ENCODE data around the gene AHSA1.
A peak's percentile ranks its signal among the peaks of the same experiment; 100 is the strongest.
"Not testable (repeated sequence)": the region's sequence is repeated elsewhere in the genome, so short reads cannot be mapped to it uniquely, and the experiment has no call there.

Gene AHSA1

GRCh38 chr14:77457522-77458248 is at the start of gene AHSA1, which contains the start of gene VIPAS39:
Gene AHSA1 (plus strand): TSS chr14:77458093. CDS start chr14:77458190, 97 bp downstream.
Gene VIPAS39 (minus strand): TSS chr14:77457601. CDS start chr14:77454102, 3,499 bp downstream.
- peak; percentile 92 for DNase-seq

- DNase-seq = no peak
Measured at GRCh38 chr14:77409131-77409533, 48.8 kb upstream of the AHSA1 start.

- DNase-seq = not testable (repeated sequence)
Measured at GRCh38 chr14:77415403-77416030, 42.4 kb upstream of the AHSA1 start.

GRCh38 chr14:77416098-77416497 is 41.8 kb upstream of the AHSA1 start:
- DNase-seq = not testable (repeated sequence)

GRCh38 chr14:77416836-77417235 is 41.1 kb upstream of the AHSA1 start:
- no peak for DNase-seq

- DNase-seq = no peak
Measured at GRCh38 chr14:77421201-77421600, 36.7 kb upstream of the AHSA1 start.

- no peak for DNase-seq
Measured at GRCh38 chr14:77423423-77423822, 34.5 kb upstream of the AHSA1 start, which contains the start of gene NOXRED1. Gene NOXRED1 (minus strand): TSS chr14:77423523. CDS start chr14:77422889, 634 bp downstream.

- DNase-seq = no peak
Measured at GRCh38 chr14:77424862-77425261, 33.0 kb upstream of the AHSA1 start.

- DNase-seq = no peak
Measured at GRCh38 chr14:77426396-77426795, 31.5 kb upstream of the AHSA1 start.

GRCh38 chr14:77436042-77436441 is 21.9 kb upstream of the AHSA1 start:
- no peak for DNase-seq

- no peak for DNase-seq
Measured at GRCh38 chr14:77438596-77438995, 19.3 kb upstream of the AHSA1 start.

- DNase-seq = no peak
Measured at GRCh38 chr14:77439861-77440260, 18.0 kb upstream of the AHSA1 start.

GRCh38 chr14:77442196-77442595 is 15.7 kb upstream of the AHSA1 start:
- no peak for DNase-seq

GRCh38 chr14:77455966-77456640 is 1.8 kb upstream of the AHSA1 start:
- no peak for DNase-seq

- DNase-seq = peak; percentile 13
Measured at GRCh38 chr14:77457115-77457521, 775 bp upstream of the AHSA1 start.

GRCh38 chr14:77458249-77458950 is 507 bp downstream of the AHSA1 start:
- DNase-seq = peak; percentile 36

- DNase-seq = peak; percentile 67
Measured at GRCh38 chr14:77459072-77459723, 1.3 kb downstream of the AHSA1 start.

- DNase-seq = no peak
Measured at GRCh38 chr14:77467801-77468200, 9.9 kb downstream of the AHSA1 start.

- DNase-seq = no peak
Measured at GRCh38 chr14:77469067-77469505, 11.2 kb downstream of the AHSA1 start.

- DNase-seq = no peak
Measured at GRCh38 chr14:77469539-77469938, 11.6 kb downstream of the AHSA1 start.

GRCh38 chr14:77470224-77470870 is 12.5 kb downstream of the AHSA1 start:
- no peak for DNase-seq

GRCh38 chr14:77473921-77474320 is 16.0 kb downstream of the AHSA1 start:
- DNase-seq = no peak
